Left ventricle myocardium inferior (tissue), 1 donor: ENCODE results near the gene PHF12. TPM values are rescaled to one million over a fixed set of nuclear protein-coding genes. Genes with fewer than 3 reads are reported as not detected.

Source experiments
- DNase-seq: peaks from one replicate; pipeline ENCODE4 v3.0.0-alpha.2; 2020
- H3K27ac ChIP-seq: fragments of 200-600 bp; replicated peaks from 2 replicates; pipeline ENCODE4 v1.8.0; 2021
- H3K27me3 ChIP-seq: fragments of 200-600 bp; 2 replicates; pipeline ENCODE4 v1.8.0; 2021; ENCODE audit warnings: low read depth
- H3K36me3 ChIP-seq: fragments of 200-600 bp; 2 replicates; pipeline ENCODE4 v1.8.0; 2021
- H3K4me1 ChIP-seq: fragments of 200-600 bp; 2 replicates; pipeline ENCODE4 v1.8.0; 2021
- H3K4me3 ChIP-seq: fragments of 200-600 bp; 2 replicates; pipeline ENCODE4 v1.8.0; 2021; ENCODE audit warnings: mild to moderate bottlenecking, moderate library complexity
- H3K9me3 ChIP-seq: fragments of 200-600 bp; replicated peaks from 2 replicates; pipeline ENCODE4 v1.8.0; 2021
- CTCF ChIP-seq: fragments of 200-600 bp; IDR thresholded peaks from 2 replicates; pipeline ENCODE4 v1.8.0; 2021; ENCODE audit warnings: antibody characterized with exemption, mild to moderate bottlenecking, borderline replicate concordance
- intact Hi-C: fragments of 100-400 bp; cut with micrococcal nuclease; formaldehyde crosslinking; loops from one replicate; pipeline ENCODE4 v1.11.0; 2022
- total RNA-seq: library from RNA; stranded (reverse); fragmentation: NEBNext Ultra II Directional; extraction: Animal tissue kit (Norgen Biotek cat#: 25700); gene quantifications from one replicate; pipeline ENCODE4 v1.2.1, GENCODE V29; 2021
- donor health status: DM: no; HTN: yes; CAD: no; lungs with severe emphysema.

The PHF12 gene
- total RNA-seq, 1 donor from 2014 or later, result 17.2 TPM

GRCh38 chr17:28961391-28961790 is 10.1 kb upstream of the PHF12 start:
- Histone ChIP-seq H3K27me3 (peaks cover 26% of the 10 kb centered on the region), H3K4me1 (peaks cover 4% of the 10 kb centered on the region), H3K36me3 (no peaks in the 10 kb centered on the region), H3K4me3 (no peak overlapping the region), H3K9me3 (no peaks in the 10 kb centered on the region), H3K27ac (no peak overlapping the region)
- TF ChIP-seq CTCF, result no peak
- intact Hi-C loops, result no loop called here
- no peak for DNase-seq

- peaks cover 26% of the 10 kb centered on the region for H3K27me3 ChIP-seq
- no peak overlapping the region for H3K4me3 ChIP-seq
- TF ChIP-seq CTCF, result no peak
- no peaks in the 10 kb centered on the region for H3K4me1 ChIP-seq
- H3K9me3 ChIP-seq, result no peaks in the 10 kb centered on the region
- no peak overlapping the region for H3K27ac ChIP-seq
- no peaks in the 10 kb centered on the region for H3K36me3 ChIP-seq
- intact Hi-C loops, result no loop called here
- no peak for DNase-seq
Observed at GRCh38 chr17:28960256-28961061, 9.1 kb upstream of the PHF12 start.

DNA sequence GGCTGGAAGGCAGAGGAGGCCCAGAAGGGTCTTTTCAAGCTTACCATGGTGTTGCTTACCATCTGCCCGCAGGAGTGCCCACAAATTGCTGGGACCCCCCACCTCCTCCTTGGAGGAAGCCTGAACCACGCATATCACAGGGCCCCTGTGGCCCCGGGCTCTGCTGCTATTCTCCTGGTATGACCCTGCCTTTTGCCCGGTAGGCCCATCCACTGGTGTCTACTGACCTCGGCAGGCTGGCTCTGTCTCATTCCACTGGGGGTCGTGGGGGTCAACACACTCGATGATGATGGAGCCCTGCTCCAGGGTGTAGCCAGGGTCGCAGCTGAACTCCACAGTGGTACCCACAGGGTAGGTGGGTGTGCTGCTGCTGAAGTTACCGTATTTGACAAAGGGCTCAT is 8.2 kb upstream of the PHF12 start:
- intact Hi-C loops, result no loop called here
- Histone ChIP-seq H3K4me1 (no peaks in the 10 kb centered on the region), H3K9me3 (no peaks in the 10 kb centered on the region), H3K27me3 (peaks cover 18% of the 10 kb centered on the region), H3K4me3 (no peak overlapping the region), H3K36me3 (no peaks in the 10 kb centered on the region), H3K27ac (no peak overlapping the region)
- DNase-seq, result no peak
- TF ChIP-seq CTCF, result no peak

GRCh38 chr17:28958820-28959455 is 7.6 kb upstream of the PHF12 start:
- intact Hi-C loops, result no loop called here
- TF ChIP-seq CTCF, result no peak
- DNase-seq, result no peak

GRCh38 chr17:28957992-28958355 is 6.7 kb upstream of the PHF12 start:
- Histone ChIP-seq H3K36me3 (no peaks in the 10 kb centered on the region), H3K27me3 (peaks cover 5% of the 10 kb centered on the region), H3K4me3 (no peak overlapping the region), H3K27ac (no peak overlapping the region), H3K9me3 (no peaks in the 10 kb centered on the region), H3K4me1 (peaks cover 8% of the 10 kb centered on the region)
- no peak for DNase-seq
- TF ChIP-seq CTCF, result no peak
- intact Hi-C loops, result no loop called here

More at GRCh38 chr17:28958820-28959455, 7.6 kb upstream of the PHF12 start:
- Histone ChIP-seq H3K27me3 (peaks cover 14% of the 10 kb centered on the region), H3K4me1 (no peaks in the 10 kb centered on the region), H3K36me3 (no peaks in the 10 kb centered on the region), H3K4me3 (no peak overlapping the region), H3K9me3 (no peaks in the 10 kb centered on the region), H3K27ac (no peak overlapping the region)
